ENCODE data around the gene KIAA1328.
"Not testable (repeated sequence)": the region's sequence is repeated elsewhere in the genome, so short reads cannot be mapped to it uniquely, and the experiment has no call there.

Gene KIAA1328

GRCh38 chr18:37144921-37145320, 316.0 kb downstream of the KIAA1328 start:
- no peak for DNase-seq (ENCODE audit: low read depth)

GRCh38 chr18:37156330-37156942, 327.5 kb downstream of the KIAA1328 start:
- DNase-seq (ENCODE audit: low read depth): no peak

GRCh38 chr18:37160038-37160820, 331.3 kb downstream of the KIAA1328 start:
- no peak for DNase-seq (ENCODE audit: low read depth)

GRCh38 chr18:37161491-37161890, 332.6 kb downstream of the KIAA1328 start:
- no peak for DNase-seq (ENCODE audit: low read depth)

GRCh38 chr18:37162551-37162950, 333.6 kb downstream of the KIAA1328 start:
- no peak for DNase-seq (ENCODE audit: low read depth)

GRCh38 chr18:37163119-37163518, 334.2 kb downstream of the KIAA1328 start:
- no peak for DNase-seq (ENCODE audit: low read depth)

- DNase-seq (ENCODE audit: low read depth): no peak
These were observed 337.6 kb downstream of the KIAA1328 start for GRCh38 chr18:37166491-37166890.

- not testable (repeated sequence) for DNase-seq (ENCODE audit: low read depth)
These were observed 338.0 kb downstream of the KIAA1328 start for GRCh38 chr18:37166966-37167365.

- no peak for DNase-seq (ENCODE audit: low read depth)
These were observed 342.1 kb downstream of the KIAA1328 start for GRCh38 chr18:37170984-37171383.

GRCh38 chr18:37173384-37173783, 344.5 kb downstream of the KIAA1328 start:
- DNase-seq (ENCODE audit: low read depth): no peak

GRCh38 chr18:37175727-37176620, 347.0 kb downstream of the KIAA1328 start:
- no peak for DNase-seq (ENCODE audit: low read depth)

GRCh38 chr18:37176621-37176934, 347.7 kb downstream of the KIAA1328 start:
- no peak for DNase-seq (ENCODE audit: low read depth)

- no peak for DNase-seq (ENCODE audit: low read depth)
These were observed 350.5 kb downstream of the KIAA1328 start for GRCh38 chr18:37179384-37179783.

GRCh38 chr18:37180086-37180485, 351.2 kb downstream of the KIAA1328 start:
- no peak for DNase-seq (ENCODE audit: low read depth)

GRCh38 chr18:37182340-37183135, 353.6 kb downstream of the KIAA1328 start:
- DNase-seq (ENCODE audit: low read depth): no peak

- no peak for DNase-seq (ENCODE audit: low read depth)
These were observed 355.4 kb downstream of the KIAA1328 start for GRCh38 chr18:37184209-37184868.

GRCh38 chr18:37188016-37188791, 359.3 kb downstream of the KIAA1328 start:
- peak; percentile 4 for DNase-seq (ENCODE audit: low read depth)

- DNase-seq (ENCODE audit: low read depth): no peak
These were observed 370.8 kb downstream of the KIAA1328 start for GRCh38 chr18:37199741-37200140.

GRCh38 chr18:37207343-37207742, 378.4 kb downstream of the KIAA1328 start:
- no peak for DNase-seq (ENCODE audit: low read depth)

- no peak for DNase-seq (ENCODE audit: low read depth)
These were observed 381.9 kb downstream of the KIAA1328 start for GRCh38 chr18:37210781-37211180.
